HUES6 (cell line): ENCODE measurements around the gene B3GAT1.

Source experiments
- H3K27ac ChIP-seq: 2 replicates; pipeline ENCODE4 v1.7.0; 2013; ENCODE audit warnings: low read depth, mild to moderate bottlenecking, low read length, inconsistent platforms
- H3K27me3 ChIP-seq: 2 replicates; pipeline ENCODE4 v1.6.1; 2013; ENCODE audit warnings: low read length; ENCODE audit not compliant: control insufficient read depth, insufficient read depth
- H3K36me3 ChIP-seq: 2 replicates; pipeline ENCODE4 v1.6.1; 2013; ENCODE audit warnings: low read length; ENCODE audit not compliant: control insufficient read depth, insufficient read depth
- H3K4me1 ChIP-seq: 2 replicates; pipeline ENCODE4 v1.6.1; 2013; ENCODE audit warnings: low read length; ENCODE audit not compliant: control insufficient read depth, insufficient read depth
- H3K4me3 ChIP-seq: 2 replicates; pipeline ENCODE4 v1.5.1; 2013; ENCODE audit warnings: low read depth, low read length
- H3K9ac ChIP-seq: one replicate; pipeline ENCODE4 v1.6.1; 2013; ENCODE audit warnings: mild to moderate bottlenecking, low read length
- H3K9me3 ChIP-seq: 2 replicates; pipeline ENCODE4 v1.6.1; 2013; ENCODE audit warnings: low read depth, low read length; ENCODE audit not compliant: control insufficient read depth, insufficient read depth

B3GAT1 gene

GRCh38 chr11:134425413-134425812 lies 13.4 kb upstream of the B3GAT1 start:
- H3K4me1 ChIP-seq: 0 out of 2 replicates have a peak, but pooled peaks cover 7% of the 10 kb centered on the region
- no peak overlapping the region for H3K9ac ChIP-seq
- H3K4me3 ChIP-seq: no peak overlapping the region
- no peak overlapping the region for H3K27ac ChIP-seq
- H3K27me3 ChIP-seq: 0 out of 2 replicates have a peak, but pooled peaks cover 4% of the 10 kb centered on the region
- no peaks in the 10 kb centered on the region for H3K36me3 ChIP-seq
- no peaks in the 10 kb centered on the region for H3K9me3 ChIP-seq

- Histone ChIP-seq H3K9ac (no peak overlapping the region), H3K27me3 (peaks cover 8% of the 10 kb centered on the region; the same call in 1 of the 2 replicates), H3K4me1 (0 out of 2 replicates have a peak, but pooled peaks cover 7% of the 10 kb centered on the region), H3K4me3 (no peak overlapping the region), H3K36me3 (no peaks in the 10 kb centered on the region), H3K27ac (no peak overlapping the region), H3K9me3 (no peaks in the 10 kb centered on the region)
Measured at GRCh38 chr11:134423106-134423505, 11.1 kb upstream of the B3GAT1 start.

GRCh38 chr11:134417871-134418840 lies 6.1 kb upstream of the B3GAT1 start:
- Histone ChIP-seq H3K4me3 (no peak overlapping the region), H3K27ac (no peak overlapping the region), H3K9me3 (no peaks in the 10 kb centered on the region), H3K36me3 (no peaks in the 10 kb centered on the region), H3K9ac (no peak overlapping the region), H3K27me3 (peaks cover 54% of the 10 kb centered on the region), H3K4me1 (peaks cover 25% of the 10 kb centered on the region)

- peaks cover 61% of the 10 kb centered on the region for H3K27me3 ChIP-seq
- H3K9me3 ChIP-seq: no peaks in the 10 kb centered on the region
- peaks cover 28% of the 10 kb centered on the region for H3K4me1 ChIP-seq
- H3K4me3 ChIP-seq: no peak overlapping the region
- H3K36me3 ChIP-seq: no peaks in the 10 kb centered on the region
- H3K9ac ChIP-seq: no peak overlapping the region
- no peak overlapping the region for H3K27ac ChIP-seq
Measured at GRCh38 chr11:134416726-134417125, 4.7 kb upstream of the B3GAT1 start.

GRCh38 chr11:134414766-134415765 lies 3.0 kb upstream of the B3GAT1 start:
- Histone ChIP-seq H3K9ac (no peak overlapping the region), H3K4me1 (peaks cover 37% of the 10 kb centered on the region), H3K27ac (no peak overlapping the region), H3K4me3 (no peak overlapping the region), H3K27me3 (peaks cover 77% of the 10 kb centered on the region), H3K36me3 (no peaks in the 10 kb centered on the region), H3K9me3 (no peaks in the 10 kb centered on the region)

- Histone ChIP-seq H3K9ac (no peak overlapping the region), H3K4me1 (peaks cover 43% of the 10 kb centered on the region), H3K27me3 (peaks cover 82% of the 10 kb centered on the region)
Measured at GRCh38 chr11:134413826-134414731, 2.0 kb upstream of the B3GAT1 start.

GRCh38 chr11:134413043-134413825 lies 1.2 kb upstream of the B3GAT1 start:
- Histone ChIP-seq H3K9me3 (no peaks in the 10 kb centered on the region), H3K4me1 (peaks cover 43% of the 10 kb centered on the region), H3K27ac (no peak overlapping the region), H3K9ac (no peak overlapping the region), H3K4me3 (peak overlapping the region; percentile 65), H3K36me3 (no peaks in the 10 kb centered on the region), H3K27me3 (peaks cover 84% of the 10 kb centered on the region)

More at GRCh38 chr11:134413826-134414731, 2.0 kb upstream of the B3GAT1 start:
- H3K4me3 ChIP-seq: peak overlapping the region; percentile 65; the same call in 1 of the 2 replicates
- no peaks in the 10 kb centered on the region for H3K9me3 ChIP-seq
- no peak overlapping the region for H3K27ac ChIP-seq
- H3K36me3 ChIP-seq: no peaks in the 10 kb centered on the region

- Histone ChIP-seq H3K4me3 (peak overlapping the region; percentile 80), H3K36me3 (no peaks in the 10 kb centered on the region), H3K9me3 (no peaks in the 10 kb centered on the region), H3K4me1 (peaks cover 55% of the 10 kb centered on the region), H3K27ac (no peak overlapping the region), H3K9ac (no peak overlapping the region), H3K27me3 (peaks cover 67% of the 10 kb centered on the region)
Measured at GRCh38 chr11:134410766-134411165, 1.3 kb downstream of the B3GAT1 start.

GRCh38 chr11:134409552-134410429 lies 2.3 kb downstream of the B3GAT1 start:
- no peak overlapping the region for H3K27ac ChIP-seq
- H3K27me3 ChIP-seq: peaks cover 57% of the 10 kb centered on the region
- H3K9ac ChIP-seq: no peak overlapping the region
- no peaks in the 10 kb centered on the region for H3K9me3 ChIP-seq
- H3K4me3 ChIP-seq: no peak overlapping the region
- peaks cover 48% of the 10 kb centered on the region for H3K4me1 ChIP-seq
- no peaks in the 10 kb centered on the region for H3K36me3 ChIP-seq
